ENCODE data around the gene RAD51C.
"Not testable (repeated sequence)": the region's sequence is repeated elsewhere in the genome, so short reads cannot be mapped to it uniquely, and the experiment has no call there.

Gene RAD51C

DNA sequence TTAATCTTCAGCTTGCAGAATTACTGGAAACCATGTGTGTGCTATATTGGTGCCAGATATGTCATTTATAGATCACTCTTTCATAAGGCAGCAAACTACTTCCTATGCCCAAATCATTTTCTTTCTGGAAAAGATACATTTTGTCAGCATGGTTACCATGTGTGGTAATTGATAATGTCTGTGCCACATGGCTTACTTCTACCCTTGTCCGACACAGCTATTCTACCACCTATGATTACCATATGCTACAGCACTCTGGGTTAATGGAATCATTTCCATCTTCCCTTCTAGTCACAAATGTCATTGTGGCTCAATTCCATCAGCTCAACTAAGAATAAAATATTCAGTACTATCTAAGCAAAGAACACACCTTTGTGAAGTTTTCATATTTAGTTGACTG is 55.3 kb downstream of the RAD51C start:
- no peak for DNase-seq

GRCh38 chr17:58749627-58750026 is 57.2 kb downstream of the RAD51C start:
- not testable (repeated sequence) for DNase-seq

- no peak for DNase-seq
These were observed 60.6 kb downstream of the RAD51C start for GRCh38 chr17:58753026-58753425.

GRCh38 chr17:58755269-58755576 is 62.8 kb downstream of the RAD51C start:
- no peak for DNase-seq

- DNase-seq, result peak; percentile 10
These were observed 63.3 kb downstream of the RAD51C start, which contains the start of gene PPM1E for GRCh38 chr17:58755577-58756245. Gene PPM1E (plus strand): TSS chr17:58755854.

DNA sequence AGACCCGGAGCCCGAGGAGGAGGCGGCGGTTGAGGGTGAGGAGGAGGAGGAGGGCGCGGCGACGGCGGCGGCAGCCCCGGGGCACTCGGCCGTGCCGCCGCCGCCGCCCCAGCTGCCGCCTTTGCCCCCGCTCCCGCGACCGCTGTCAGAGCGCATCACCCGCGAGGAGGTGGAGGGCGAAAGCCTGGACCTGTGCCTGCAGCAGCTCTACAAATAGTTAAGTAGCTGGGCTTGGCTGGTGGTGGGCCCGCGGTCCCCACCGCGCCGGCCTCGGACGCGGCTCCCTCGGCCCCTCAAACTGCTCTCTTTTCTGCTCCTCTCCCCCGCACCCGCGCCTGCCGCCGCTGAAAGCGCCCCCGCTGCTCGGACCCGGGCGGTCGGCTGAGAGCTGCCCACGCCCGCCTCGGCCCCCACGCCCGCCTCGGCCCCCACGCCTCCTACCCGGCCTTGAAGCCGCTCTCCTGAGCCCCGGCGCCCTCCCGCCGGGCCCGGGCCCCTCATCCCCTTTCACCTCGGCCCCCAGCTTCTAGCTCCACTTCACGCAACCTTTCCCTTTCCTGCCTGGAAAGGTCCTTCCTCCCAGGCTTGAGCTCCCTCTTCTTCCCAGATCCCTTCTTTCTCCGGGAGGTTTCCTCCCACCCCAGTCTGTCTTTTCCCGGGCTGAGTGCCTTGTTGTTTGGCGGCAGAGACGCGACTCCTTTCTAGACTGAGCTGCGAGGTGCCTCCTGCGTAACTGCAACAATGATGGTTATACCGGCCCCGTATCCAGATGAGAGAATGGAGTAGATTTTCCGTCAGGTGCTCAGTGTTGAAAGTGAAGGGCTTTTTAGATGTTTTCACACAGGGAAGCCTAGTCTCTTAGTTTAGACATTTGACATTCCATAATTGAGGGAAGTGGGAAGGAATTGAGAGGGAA is 64.1 kb downstream of the RAD51C start:
- DNase-seq, result no peak

GRCh38 chr17:58757162-58757613 is 64.8 kb downstream of the RAD51C start:
- DNase-seq, result no peak

DNA sequence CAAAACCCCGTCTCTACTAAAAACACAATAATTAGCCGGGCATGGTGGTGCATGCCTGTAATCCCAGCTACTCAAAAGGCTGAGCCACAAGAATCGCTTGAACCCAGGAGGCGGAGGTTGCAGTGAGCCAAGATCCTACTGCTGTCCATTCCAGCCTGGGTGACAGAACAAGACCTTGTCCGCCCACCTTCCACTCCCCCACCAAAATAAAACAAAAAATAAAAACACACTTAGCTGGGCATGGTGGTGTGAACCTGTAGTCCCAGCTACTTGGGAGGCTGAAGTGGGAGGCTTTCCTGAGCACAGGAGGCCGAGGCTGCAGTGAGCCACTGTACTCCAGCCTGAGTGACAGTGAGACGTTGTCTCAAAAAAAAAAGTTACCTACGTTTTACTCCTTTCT is 66.5 kb downstream of the RAD51C start:
- DNase-seq, result no peak

- no peak for DNase-seq
These were observed 67.1 kb downstream of the RAD51C start for GRCh38 chr17:58759522-58759921.

DNA sequence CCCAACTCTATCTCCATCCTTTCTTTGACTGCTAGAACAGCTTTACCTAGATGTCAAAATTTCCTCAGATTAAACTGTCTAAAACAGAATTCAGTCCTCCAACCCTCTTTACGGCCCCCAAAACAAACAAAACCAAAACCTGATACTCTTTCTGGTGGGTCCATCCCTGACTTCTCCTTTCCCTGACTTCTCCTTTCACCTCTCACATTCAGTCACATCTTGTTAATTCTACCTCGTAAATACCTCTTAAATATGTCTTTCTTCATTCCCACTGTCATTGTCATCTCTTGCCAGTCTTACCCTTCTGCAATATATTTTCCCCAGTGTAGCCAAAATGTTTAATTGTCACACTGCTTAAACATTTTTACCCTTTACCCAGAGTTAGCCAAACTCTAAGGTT is 67.8 kb downstream of the RAD51C start:
- DNase-seq, result no peak

DNA sequence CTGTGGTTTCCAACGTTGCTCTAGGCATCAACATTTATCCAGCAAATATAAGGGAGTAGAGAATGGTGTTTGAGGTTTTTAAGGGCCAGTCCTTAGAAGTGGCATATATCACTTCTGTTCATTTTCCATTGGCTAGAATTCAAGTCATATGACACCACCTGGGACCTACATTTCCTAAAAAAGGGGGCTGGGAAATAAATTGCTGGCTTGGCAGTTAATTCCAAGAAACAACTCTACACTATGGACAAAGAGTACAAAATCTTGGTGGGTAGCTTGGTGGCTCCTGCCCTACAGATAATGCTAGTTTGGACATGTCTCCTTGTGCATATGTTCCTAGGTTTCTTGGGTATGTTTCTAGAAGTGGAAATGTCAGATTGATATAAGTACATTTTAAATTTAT is 70.9 kb downstream of the RAD51C start:
- DNase-seq, result no peak

- no peak for DNase-seq
These were observed 72.0 kb downstream of the RAD51C start for GRCh38 chr17:58764373-58764772.

DNA sequence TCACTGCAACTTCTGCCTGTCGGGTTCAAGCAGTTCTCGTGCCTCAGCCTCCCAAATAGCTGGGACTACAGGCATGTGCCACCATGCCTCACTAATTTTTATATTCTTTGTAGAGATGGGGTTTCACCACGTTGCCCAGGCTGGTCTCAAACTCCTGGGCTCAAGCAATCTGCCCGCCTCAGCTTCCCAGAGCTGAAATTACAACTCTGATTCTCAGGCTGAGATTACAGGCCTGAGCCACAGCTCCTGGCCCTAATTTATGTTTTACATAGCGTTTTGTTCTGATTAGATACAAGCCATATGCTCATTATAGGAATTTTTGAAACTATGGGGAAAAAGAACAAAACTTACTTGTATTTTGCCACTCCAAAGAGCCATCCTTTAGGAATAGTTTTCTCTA is 86.1 kb downstream of the RAD51C start:
- DNase-seq, result not testable (repeated sequence)

DNA sequence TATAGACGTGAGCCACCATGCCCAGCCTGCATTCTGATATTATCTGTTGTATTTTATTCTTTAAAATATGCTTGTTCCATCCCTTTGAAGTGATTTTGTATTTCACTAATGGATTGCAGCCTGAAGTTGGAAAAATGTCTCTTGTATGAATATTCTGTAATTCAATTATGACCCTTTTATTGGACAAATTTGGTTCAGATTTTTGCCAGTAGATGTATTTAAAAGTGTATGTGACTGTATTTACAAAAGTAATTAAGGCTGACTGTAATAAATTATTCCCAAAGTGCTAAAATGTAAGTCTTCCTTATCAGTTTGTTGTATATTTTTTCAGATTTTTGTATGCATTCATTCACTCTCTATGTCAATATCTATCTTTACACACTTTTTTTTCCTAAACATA is 87.0 kb downstream of the RAD51C start:
- DNase-seq, result no peak

DNA sequence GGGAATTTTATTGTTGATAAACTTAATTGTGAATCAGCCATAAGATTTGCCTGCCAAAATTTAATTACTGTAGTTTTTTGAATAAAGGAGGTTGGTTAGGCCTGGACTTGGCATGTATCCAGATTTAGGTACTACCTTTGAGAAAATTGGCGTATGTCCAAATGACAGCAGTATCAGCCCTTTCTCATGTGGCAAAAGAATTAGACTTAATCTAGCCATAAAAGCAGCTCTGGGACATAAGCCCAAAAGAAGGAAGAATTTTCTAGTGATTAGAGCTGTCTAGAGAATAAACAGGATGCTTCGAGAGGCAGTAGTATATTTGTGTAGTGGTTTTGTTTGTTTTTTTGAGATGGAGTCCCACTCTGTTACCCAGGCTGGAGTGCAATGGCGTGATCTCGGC is 91.0 kb downstream of the RAD51C start:
- no peak for DNase-seq

DNA sequence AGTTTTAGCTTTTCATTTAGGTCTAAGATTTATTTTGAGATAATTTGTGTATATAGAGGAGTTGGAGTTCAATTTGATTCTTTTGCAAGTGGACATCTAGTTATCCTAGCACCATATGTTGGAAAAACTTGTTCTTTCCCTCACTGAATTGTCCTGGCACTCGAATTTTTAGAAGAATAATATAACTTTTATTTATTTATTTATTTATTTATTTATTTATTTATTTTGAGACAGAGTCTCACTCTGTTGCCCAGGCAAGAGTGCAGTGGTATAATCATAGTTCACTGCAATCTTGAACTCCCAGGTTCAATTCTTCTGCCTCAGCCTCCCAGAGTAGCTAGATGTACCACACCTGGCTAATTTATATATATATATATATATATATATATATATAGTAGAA is 92.7 kb downstream of the RAD51C start:
- DNase-seq, result no peak

Data from activated effector memory CD4-positive, alpha-beta T cell treated with Interleukin-2 at 50 U/mL for 16 hours (primary cell).